ENCODE data around the gene RBBP5. TPM values are rescaled to one million over a fixed set of nuclear protein-coding genes. Genes with fewer than 3 reads are reported as not detected.

RBBP5 gene
- total RNA-seq, 4 donors from 2014 or later, result 12.8 to 21.5 (median 19.0) TPM

GRCh38 chr1:205046870-205047269 lies 74.9 kb downstream of the RBBP5 start:
- no peak overlapping the region for H3K27ac ChIP-seq
- H3K4me3 ChIP-seq, result no peak overlapping the region
- no peaks in the 10 kb centered on the region for H3K9me3 ChIP-seq
- no peaks in the 10 kb centered on the region for H3K36me3 ChIP-seq
- WGBS, result 40% methylated on average over 3 of the region's 4 CpGs
- peaks cover 66% of the 10 kb centered on the region for H3K27me3 ChIP-seq
- no peak for DNase-seq (ENCODE audit: low spot score in 2 of 2)
- peaks cover 9% of the 10 kb centered on the region for H3K4me1 ChIP-seq
- TF ChIP-seq POLR2AphosphoS5 (IDR thresholded peaks at IDR 0.05), result no peak
- TF ChIP-seq EP300 (IDR thresholded peaks at IDR 0.05), result no peak
- no peak for TF ChIP-seq POLR2A (IDR thresholded peaks at IDR 0.05)
- no peak for TF ChIP-seq CTCF (IDR thresholded peaks at IDR 0.05)

GRCh38 chr1:205045146-205045545 lies 76.6 kb downstream of the RBBP5 start:
- no peak for TF ChIP-seq POLR2AphosphoS5 (IDR thresholded peaks at IDR 0.05)
- no peak for TF ChIP-seq EP300 (IDR thresholded peaks at IDR 0.05)
- no peak for TF ChIP-seq CTCF (IDR thresholded peaks at IDR 0.05)
- TF ChIP-seq POLR2A (IDR thresholded peaks at IDR 0.05), result no peak
- Histone ChIP-seq H3K4me3 (no peak overlapping the region), H3K4me1 (peaks cover 9% of the 10 kb centered on the region), H3K27me3 (peaks cover 79% of the 10 kb centered on the region), H3K36me3 (no peaks in the 10 kb centered on the region), H3K9me3 (no peaks in the 10 kb centered on the region), H3K27ac (no peak overlapping the region)
- 29% methylated on average over 11 of the region's 11 CpGs for WGBS
- no peak for DNase-seq (ENCODE audit: low spot score in 2 of 2)

GRCh38 chr1:205044741-205045140 lies 77.0 kb downstream of the RBBP5 start:
- TF ChIP-seq POLR2A (IDR thresholded peaks at IDR 0.05) (no peak), EP300 (IDR thresholded peaks at IDR 0.05) (no peak), CTCF (IDR thresholded peaks at IDR 0.05) (no peak), POLR2AphosphoS5 (IDR thresholded peaks at IDR 0.05) (no peak)
- Histone ChIP-seq H3K9me3 (no peaks in the 10 kb centered on the region), H3K4me1 (peaks cover 9% of the 10 kb centered on the region), H3K4me3 (no peak overlapping the region), H3K27me3 (peaks cover 82% of the 10 kb centered on the region), H3K36me3 (no peaks in the 10 kb centered on the region), H3K27ac (no peak overlapping the region)
- 40% methylated on average over 1 of the region's 5 CpGs for WGBS
- DNase-seq (ENCODE audit: low spot score in 2 of 2), result no peak

GRCh38 chr1:205043866-205044265 lies 77.9 kb downstream of the RBBP5 start:
- Histone ChIP-seq H3K9me3 (no peaks in the 10 kb centered on the region), H3K27me3 (peaks cover 83% of the 10 kb centered on the region), H3K4me3 (no peak overlapping the region), H3K4me1 (peaks cover 9% of the 10 kb centered on the region), H3K36me3 (no peaks in the 10 kb centered on the region), H3K27ac (no peak overlapping the region)
- WGBS, result 35% methylated on average over 4 of the region's 4 CpGs
- TF ChIP-seq CTCF (IDR thresholded peaks at IDR 0.05), result no peak
- TF ChIP-seq POLR2A (IDR thresholded peaks at IDR 0.05), result no peak
- TF ChIP-seq POLR2AphosphoS5 (IDR thresholded peaks at IDR 0.05), result no peak
- no peak for TF ChIP-seq EP300 (IDR thresholded peaks at IDR 0.05)
- DNase-seq (ENCODE audit: low spot score in 2 of 2), result no peak

- Histone ChIP-seq H3K36me3 (no peaks in the 10 kb centered on the region), H3K9me3 (no peaks in the 10 kb centered on the region), H3K4me3 (peak within 1 kb of the TSS; percentile 10), H3K27ac (no peak within 1 kb of the TSS), H3K27me3 (peaks cover 78% of the 10 kb centered on the region), H3K4me1 (peaks cover 9% of the 10 kb centered on the region)
- no peak for TF ChIP-seq EP300 (IDR thresholded peaks at IDR 0.05)
- TF ChIP-seq POLR2A (IDR thresholded peaks at IDR 0.05), result no peak
- TF ChIP-seq POLR2AphosphoS5 (IDR thresholded peaks at IDR 0.05), result no peak
- no peak for TF ChIP-seq CTCF (IDR thresholded peaks at IDR 0.05)
- no peak for DNase-seq (ENCODE audit: low spot score in 2 of 2)
- WGBS, result 16% methylated on average over 31 of the region's 53 CpGs
Observed at GRCh38 chr1:205042911-205043806, 78.6 kb downstream of the RBBP5 start, which contains the start of gene CNTN2. TSS of gene CNTN2 (plus strand) at chr1:205043212. CDS start at chr1:205053186, 9,974 bp downstream.
